GM18870 (cell line): ENCODE results near the gene RAD23B.

Experiments
- ATAC-seq: cut with Tn5 transposase; IDR thresholded peaks from one replicate; pipeline ENCODE4 v1.9.1; 2021; ENCODE audit warnings: moderate library complexity; ENCODE audit not compliant: unreplicated experiment

Gene RAD23B

DNA sequence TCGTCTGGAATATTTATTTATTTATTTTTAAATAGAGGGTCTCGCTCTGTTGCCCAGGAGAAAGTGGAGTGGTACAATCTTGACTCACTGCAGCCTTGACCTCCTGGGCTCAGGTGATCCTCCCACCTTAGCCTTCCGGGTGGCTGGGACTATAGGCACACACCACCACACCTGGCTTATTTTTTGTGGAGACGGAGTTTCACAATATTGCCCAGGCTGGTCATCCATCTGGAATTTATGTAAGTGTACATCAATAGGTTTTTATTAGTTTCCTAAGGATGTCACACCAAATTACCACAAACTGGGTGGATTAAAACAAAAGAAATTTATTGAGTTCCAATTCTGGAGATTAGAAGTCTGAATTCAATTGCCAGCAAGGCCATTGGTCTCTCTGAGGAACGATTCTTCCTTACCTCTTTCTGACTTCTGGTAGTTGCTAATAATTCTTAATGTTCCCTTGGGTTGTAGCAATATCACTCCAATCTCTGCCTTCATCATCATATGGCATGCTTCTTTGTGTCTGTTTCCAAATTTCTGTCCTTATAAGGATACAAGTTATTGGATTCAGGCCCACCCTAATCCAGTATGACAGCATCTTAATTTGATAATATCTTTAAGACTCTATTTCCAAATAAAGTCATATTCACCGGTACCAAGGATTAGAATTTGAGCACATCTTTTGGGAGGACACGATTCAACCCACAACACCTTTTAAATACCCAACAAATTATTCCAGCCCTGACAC, 16.3 kb upstream of the RAD23B start:
- no peak for ATAC-seq

DNA sequence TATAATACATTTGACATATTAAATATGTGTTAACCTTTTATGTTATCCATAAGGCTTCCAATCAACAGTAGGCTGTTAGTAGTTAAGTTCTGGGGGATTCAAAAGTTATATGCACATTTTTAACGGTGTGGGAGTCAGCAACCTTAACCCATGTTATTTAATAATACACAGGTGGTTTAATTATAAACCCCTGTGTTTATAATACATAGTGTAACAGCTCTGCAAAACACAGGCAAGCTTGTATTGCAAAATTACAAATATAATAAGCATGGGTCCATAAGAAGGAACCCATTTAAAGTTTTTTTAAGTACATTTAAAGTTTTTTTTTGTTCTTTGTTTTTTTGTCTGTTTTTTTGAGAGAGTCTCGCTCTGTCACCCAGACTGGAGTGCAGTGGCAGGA, 14.5 kb upstream of the RAD23B start:
- ATAC-seq = no peak

- no peak for ATAC-seq
Observed at GRCh38 chr9:107269254-107269653, 13.8 kb upstream of the RAD23B start.

DNA sequence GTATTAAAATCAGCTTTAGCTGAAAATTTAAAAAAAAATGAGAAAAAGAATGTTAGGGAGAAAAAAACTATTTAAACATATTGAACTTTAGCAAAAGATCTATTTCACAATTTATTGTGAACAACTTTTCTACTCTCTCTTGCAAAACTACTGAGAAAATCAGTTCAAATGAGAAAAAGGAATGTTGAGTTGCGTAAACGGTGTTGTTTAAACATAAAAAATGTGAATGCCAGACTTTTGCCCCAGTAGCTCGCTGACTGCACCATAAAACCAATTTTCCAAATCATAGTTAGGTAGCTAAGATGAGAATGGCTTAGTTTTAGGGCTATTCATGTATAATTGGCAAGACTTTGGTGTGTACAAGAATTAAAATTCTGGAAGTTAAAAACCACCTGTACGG, 13.4 kb upstream of the RAD23B start:
- ATAC-seq = no peak

DNA sequence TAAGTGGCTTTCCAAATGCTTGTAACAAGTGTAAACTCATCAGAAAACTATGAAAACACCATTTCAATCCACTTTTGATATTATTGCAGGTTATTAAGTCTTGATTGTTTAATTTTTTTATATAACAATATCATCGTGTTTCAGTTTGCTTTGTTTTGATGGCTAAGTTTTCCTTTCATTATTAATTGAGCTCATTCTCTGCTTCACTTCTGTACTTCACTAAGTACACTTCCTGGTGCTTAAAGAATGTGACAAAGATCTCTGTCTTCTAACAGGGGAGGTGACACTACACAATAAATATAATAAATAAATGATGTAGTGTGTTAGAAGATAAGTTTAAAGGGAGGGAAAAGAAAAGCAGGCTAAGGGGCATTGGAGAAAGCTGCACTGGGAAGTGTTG, 13.0 kb upstream of the RAD23B start:
- no peak for ATAC-seq

- ATAC-seq = no peak
Observed at GRCh38 chr9:107270580-107270979, 12.5 kb upstream of the RAD23B start.

- ATAC-seq = no peak
Observed at GRCh38 chr9:107273634-107274033, 9.4 kb upstream of the RAD23B start.

GRCh38 chr9:107274096-107274495, 9.0 kb upstream of the RAD23B start:
- ATAC-seq = peak; percentile 77

DNA sequence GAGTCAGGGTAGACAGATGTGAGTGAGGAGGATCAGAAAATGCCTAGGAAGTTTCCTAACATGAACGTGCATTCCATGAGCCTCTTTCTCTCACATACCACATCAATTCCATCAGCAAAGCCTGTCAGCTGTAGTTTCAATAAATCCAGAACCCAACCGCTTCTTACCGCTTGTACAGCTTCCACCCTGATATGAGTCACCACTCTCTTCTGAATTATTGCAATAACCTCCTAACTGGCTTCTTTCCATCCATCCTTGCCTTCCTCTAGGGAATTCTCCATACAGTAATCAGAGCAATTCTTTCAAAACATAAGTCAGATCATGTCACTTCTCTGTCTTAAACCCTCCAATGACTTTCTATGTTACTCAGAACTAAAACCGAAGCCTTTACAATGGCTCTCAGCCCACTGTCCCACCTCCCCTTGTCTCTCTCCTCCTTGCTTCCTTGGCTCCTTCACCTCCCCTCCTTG, 8.1 kb upstream of the RAD23B start:
- ATAC-seq = no peak

DNA sequence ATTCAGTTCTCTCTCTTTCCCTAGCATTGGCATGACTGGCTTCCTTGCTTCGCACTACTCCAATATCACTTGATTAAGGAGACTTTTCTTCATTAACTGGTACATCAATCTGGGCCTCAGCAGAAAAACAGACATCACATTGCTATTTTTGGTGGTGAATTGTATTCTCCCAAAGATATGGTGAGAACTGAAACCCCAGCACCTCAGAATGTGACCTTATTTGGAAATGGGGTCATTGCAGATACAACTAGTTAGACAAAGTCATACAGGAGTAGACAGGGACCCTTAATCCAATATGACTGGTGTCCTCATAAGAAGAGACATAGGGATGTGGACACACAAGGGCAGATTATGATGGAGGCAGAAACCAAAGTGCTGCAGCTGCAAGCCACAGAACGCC, 7.5 kb upstream of the RAD23B start:
- no peak for ATAC-seq

- ATAC-seq = no peak
Observed at GRCh38 chr9:107276966-107277710, 5.9 kb upstream of the RAD23B start.

DNA sequence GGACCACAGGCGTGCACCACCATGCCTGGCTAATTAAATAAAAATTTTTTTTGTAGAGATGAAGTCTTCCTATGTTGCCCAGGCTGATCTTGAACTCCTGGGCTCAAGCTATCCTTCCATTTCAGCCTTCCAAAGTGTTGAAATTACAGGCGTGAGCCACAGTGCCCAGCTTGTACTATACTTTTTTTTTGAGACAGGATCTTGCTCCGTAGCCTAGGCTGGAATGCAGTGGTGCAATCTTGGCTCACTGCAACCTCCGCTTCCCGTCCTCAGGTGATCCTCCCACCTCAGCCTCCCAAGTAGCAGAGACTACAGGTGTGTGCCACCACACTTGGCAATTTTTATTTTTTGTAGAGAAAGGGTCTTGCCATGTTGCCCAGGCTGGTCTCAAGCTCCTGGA, 5.3 kb upstream of the RAD23B start:
- no peak for ATAC-seq

DNA sequence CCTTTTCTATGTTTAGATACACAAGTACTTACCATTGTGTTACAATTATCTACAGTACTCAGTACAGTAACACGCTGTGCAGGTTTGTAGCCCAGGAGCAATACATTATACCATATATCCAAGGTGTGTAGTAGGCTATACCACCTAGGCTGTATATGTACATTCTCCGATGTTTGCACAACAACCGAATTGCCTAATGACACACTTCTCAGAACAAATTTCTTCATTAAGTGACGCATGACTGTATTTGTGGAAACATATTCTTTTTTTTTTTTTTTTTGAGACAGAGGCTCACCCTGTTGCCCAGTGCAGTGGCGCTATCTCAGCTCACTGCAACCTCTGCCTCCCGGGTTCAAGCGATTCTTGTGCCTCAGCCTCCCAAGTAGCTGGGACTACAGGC, 4.0 kb upstream of the RAD23B start:
- ATAC-seq = no peak

DNA sequence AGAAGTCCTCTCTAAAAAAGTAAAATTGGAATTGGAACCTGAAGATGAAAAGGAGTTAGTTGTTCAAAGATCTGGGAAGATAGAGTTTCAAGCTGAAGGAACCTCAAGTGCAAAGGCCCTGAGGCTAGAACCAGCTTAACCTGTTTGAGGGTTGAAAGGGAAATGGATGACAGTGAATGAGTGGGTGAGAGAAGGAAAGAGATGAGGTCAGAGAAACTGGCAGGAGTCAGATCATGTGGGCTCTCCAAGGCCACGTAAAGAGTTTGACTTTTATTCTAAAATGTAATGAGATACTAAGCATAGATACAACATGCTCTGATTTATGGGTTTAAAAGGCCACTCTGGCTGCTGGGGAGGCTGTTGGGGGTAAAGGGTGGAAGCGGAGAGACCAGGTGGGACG, 2.5 kb upstream of the RAD23B start:
- ATAC-seq = no peak

GRCh38 chr9:107281184-107281583, 1.9 kb upstream of the RAD23B start:
- ATAC-seq = no peak

GRCh38 chr9:107281922-107282667, 984 bp upstream of the RAD23B start:
- no peak for ATAC-seq

DNA sequence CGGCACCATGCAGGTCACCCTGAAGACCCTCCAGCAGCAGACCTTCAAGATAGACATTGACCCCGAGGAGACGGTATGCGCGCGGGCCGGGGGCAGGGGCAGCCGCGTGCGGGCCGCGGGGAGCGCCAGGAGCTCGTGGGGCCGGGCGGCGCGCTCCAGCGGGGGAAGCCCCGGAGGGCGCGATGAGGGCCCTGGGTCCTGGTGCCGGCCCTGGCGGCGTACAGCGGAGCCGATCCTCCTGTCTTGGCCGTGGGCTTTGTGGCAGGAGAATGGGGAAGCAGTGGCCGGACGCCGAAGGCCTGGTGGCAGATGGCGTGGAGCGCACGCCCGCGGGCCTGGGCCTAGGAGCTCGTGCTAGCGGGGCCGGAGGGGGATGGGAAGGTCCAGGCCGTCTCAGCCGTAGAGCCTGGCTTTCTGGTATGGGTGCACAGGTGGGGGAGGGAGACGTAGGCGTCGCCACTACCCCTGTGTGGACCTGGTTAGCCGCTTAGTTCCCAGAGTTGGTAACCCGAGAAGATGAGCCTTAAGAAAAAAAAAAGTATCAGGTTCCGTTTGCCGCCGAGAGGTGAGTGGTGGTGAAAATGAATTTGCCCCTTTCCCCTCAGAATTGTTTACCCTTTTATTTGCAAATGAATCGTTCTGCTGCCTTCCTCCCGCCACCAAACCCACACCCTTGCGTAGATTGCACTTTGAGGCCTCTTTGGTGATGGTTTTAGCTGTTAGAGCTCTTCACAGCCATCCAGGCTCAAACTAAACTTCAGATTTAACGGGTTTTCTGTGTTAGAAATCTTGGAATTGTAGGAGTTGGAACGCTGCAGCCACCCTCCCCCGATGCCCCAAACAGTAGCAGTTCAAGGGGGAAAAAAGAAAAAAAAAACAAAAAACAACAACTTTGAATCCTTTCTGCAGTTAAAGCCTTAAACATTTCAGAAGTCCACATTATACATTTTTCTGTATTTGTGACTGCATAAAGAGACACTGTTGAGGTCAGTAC, 841 bp downstream of the RAD23B start:
- peak; percentile 37 for ATAC-seq

DNA sequence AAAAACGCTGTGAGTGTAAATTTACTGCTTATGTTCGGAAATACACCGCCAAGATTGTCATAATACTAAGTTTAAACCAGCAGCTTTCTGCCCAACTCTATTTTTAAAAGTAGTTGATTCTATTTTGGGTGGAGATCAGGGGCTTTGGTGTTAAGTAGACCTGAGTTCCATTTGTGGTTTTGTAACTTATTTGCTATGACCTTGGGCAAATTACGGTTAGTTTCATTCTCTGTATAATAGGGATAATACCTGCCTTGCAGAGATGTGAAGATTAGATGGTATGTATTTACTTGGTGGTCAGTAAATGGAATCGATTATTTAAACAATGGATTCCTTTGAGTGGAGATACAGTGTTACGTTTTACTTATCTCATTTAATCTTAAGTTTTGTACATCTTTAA, 1.6 kb downstream of the RAD23B start:
- no peak for ATAC-seq

GRCh38 chr9:107285286-107285685, 2.2 kb downstream of the RAD23B start:
- ATAC-seq = no peak

DNA sequence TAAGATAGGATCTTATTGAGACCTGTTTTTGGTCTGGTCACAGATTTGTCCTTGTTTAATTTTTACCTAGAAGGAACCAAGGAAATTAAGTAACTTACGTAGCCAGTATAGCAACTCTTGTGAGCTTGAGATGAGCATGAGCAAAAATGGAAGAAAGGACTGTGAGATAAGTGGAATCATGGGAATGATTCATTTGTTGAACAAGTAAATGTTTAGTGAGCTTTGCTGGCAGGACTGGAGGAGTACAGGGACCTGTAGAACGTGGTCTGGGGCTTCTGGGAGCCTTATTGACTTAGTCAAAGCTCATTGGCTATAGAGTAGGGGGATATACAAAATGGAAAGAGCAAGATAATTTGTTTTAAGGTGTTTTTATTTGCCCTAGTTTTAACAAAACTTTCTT, 3.0 kb downstream of the RAD23B start:
- no peak for ATAC-seq

DNA sequence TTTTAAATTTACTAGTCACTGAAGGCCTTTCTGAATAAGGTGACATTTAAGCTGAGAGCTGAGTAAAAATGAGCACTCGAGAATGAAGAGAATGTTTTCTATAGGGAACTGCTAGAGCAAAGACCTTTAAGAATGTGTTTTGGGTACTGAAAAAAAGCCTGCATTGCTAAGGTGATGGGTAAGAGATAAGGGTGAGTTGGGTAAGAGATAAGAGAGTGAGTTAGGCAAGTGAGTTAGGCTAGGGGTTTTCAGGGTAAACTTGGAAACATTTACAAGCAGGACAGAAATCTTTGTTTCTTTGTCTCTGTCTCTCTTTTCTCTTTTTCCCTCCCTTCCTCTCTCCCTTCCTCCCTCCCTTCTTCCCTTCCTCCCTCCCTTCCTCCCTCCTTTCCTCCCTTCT, 5.6 kb downstream of the RAD23B start:
- ATAC-seq = no peak
